HG02642 (cell line): ENCODE measurements around the gene TNS3.
A peak's percentile ranks its signal among the peaks of the same experiment; 100 is the strongest.

Source experiments
- ATAC-seq: cut with Tn5 transposase; IDR thresholded peaks from one replicate; pipeline ENCODE4 v1.9.1; 2021; ENCODE audit warnings: mild to moderate bottlenecking; ENCODE audit not compliant: unreplicated experiment, poor library complexity

The TNS3 gene

DNA sequence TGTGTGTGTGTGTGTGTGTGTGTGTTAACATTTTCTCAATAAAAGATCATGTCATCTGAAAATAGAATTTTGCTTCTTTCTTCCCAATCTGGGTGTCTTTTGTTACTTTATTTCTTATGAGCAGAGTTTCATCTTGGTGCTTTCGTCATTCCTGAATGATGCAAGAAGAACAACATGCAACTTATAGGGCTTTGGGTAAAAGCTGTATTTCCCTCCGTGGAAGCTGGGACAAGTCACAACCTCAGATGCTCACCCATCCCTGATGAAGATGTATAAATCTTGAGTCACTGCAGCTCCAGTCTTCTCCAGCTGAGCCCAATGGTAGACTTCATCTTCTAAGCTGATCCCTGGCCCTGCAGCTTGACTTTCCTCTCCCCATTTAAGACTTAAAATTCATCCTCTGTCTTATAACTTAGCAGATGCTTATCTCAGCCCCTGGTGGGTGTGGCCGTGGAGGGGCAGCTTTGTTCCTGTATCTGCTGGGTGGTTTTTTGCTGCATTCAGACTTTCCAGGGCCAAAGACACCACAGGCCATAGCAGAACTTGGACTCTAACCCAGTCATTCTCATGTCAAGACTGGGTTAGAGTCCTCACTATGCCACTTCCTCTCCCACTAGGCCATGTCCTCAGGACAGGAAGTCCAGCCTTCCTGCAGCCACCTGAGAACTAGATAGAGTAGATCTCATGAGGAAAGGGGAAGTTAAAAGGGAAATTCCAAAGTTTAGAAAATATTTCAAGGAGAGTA is 356.4 kb downstream of the TNS3 start:
- ATAC-seq, result peak; percentile 53
